ENCODE results near the gene C9orf85.
"Not testable (repeated sequence)": the region's sequence is repeated elsewhere in the genome, so short reads cannot be mapped to it uniquely, and the experiment has no call there.

Gene C9orf85, protein sequence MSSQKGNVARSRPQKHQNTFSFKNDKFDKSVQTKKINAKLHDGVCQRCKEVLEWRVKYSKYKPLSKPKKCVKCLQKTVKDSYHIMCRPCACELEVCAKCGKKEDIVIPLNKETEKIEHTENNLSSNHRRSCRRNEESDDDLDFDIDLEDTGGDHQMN

DNA sequence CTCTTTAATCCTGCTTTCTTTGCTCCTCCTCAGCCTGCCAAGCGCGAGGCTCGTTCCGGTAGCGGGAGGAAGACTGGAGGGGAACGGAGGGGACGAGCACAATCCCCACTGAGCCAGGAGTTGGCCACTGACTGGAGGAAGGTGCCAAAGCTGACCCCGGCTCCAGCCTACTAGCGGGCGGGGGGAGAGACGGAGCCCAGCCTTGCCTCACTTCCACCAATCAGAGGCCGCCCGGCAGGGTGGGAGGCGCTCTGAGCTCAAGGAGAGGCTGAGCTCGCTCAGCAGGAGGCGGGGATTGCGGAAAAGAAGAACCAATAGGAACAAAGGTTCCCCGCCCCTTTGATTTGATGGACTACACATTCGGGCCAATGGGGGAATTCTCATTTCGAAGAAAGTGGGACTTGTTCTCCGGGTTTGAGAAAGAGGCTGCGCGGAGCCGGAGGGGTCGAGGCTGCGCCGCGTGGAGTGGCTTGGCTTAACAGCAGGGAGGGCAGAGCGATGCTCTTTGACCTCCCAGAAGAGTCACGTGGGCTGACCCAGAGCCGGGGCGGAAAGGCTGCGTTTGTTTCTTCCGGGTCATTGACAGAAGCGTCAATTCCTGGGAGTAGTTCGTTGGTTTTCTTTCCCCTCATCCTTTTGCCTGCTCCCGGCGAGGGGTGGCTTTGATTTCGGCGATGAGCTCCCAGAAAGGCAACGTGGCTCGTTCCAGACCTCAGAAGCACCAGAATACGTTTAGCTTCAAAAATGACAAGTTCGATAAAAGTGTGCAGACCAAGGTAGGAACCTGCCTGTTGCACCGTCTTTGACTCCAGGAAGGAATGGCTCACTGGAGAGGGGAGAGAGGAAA, at the start of gene C9orf85, which contains the start of gene ABHD17B:
TSS of gene C9orf85 (plus strand) at position 579 of the 847 bp plus-strand sequence. CDS start at position 675, 96 bp downstream.
TSS of gene ABHD17B (minus strand) at position 133 of the 847 bp plus-strand sequence. CDS start 36,113 bp downstream, outside the sequence.
- peak; percentile 100 for DNase-seq

DNA sequence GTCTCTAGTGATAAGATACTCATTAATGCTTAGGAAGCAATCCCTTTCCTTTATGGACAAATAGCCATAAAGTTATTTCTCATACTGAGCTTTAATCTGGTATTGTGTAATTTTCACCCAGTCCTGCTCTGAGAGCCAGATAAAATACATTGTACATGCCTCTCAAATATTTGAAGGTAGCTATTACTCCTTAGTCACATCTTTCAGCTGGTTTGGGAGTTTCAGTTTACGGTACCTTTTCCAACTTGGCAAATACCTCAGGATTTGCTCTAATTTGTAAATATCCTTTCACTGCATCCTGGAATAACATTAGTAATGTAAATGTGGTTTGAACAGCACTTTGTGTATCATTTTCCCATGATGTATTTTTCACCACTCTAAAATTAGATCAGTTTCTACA, 47.8 kb upstream of the C9orf85 start:
- DNase-seq: no peak

DNA sequence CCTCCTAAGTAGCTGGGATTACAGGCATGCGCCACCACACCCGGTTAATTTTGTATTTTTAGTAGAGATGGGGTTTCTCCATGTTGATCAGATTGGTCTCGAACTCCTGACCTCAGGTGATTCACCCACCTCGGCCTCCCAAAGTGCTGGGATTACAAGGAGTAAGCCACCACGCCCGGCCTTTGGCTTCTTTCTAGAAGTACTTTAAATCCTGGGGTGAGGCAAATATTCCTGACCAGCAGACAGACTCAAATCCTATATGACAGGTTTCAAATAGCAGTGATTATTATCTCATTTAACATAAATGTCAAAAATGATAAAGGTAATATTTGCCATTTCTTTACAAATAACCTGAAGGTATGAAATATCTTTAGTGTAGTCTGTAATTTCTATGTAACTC, 36.1 kb upstream of the C9orf85 start:
- no peak for DNase-seq

GRCh38 chr9:71876106-71876505, 35.3 kb upstream of the C9orf85 start:
- no peak for DNase-seq

DNA sequence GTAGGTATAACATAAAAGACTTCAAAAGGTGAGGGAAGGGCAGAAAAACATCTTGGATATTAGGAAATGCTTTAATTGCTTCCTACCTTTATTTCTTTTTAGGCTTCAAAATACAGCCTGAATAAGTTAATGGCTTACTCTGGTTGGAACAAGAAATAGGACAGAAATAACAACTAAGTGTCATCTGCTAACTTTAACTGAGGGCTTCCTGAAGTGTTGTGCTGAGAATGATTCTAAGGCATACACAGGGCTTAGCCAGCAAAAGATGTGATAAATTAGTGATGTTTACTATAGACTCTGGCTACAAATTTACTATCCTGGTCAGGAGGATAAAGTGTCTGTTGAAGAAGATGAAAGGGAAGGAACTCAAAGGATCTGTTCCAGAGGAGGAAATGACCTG, 34.6 kb upstream of the C9orf85 start:
- no peak for DNase-seq

- DNase-seq: no peak
Measured at GRCh38 chr9:71878327-71879274, 32.8 kb upstream of the C9orf85 start.

DNA sequence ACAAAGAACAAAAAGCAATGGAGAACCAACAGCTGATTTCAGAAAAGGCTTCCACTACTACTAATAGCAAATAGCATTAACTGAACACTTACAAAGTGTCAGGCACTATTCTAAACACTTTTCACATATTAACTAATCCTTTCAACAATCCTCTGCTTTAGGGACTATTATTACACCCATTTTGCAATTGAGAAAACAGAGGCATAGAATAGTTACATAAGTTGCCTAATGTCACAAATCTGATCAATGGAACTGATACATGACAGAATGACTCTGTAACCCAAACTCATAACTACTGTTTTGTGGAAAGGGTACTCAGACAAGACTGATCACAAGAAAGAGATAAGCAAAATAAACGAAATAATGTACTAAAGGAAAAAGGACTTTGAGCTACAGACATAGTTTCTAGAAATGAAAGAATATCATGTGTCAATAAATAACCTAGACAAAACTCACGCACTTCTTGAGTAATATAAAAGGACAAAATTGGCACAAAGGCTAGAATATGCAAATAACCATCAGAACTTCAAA, 31.7 kb upstream of the C9orf85 start:
- no peak for DNase-seq

DNA sequence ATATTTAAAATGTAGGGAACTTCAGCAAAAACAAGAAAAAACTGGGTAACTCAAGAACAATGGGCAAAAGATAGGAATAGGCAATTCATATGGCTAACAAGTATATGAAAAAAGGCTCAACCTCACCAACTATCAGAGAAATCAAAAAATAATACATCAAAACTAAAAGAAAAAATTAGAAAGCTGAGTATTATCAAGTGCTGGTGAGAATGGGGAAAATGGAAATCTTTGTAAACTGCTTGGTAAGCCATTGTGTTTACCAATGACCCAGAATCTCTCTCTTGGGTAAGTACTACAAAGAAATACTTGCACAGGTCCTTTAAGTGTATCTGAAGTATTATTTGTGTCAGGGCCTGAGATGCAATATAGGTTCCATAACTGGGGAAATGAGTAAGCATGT, 27.4 kb upstream of the C9orf85 start:
- no peak for DNase-seq

DNA sequence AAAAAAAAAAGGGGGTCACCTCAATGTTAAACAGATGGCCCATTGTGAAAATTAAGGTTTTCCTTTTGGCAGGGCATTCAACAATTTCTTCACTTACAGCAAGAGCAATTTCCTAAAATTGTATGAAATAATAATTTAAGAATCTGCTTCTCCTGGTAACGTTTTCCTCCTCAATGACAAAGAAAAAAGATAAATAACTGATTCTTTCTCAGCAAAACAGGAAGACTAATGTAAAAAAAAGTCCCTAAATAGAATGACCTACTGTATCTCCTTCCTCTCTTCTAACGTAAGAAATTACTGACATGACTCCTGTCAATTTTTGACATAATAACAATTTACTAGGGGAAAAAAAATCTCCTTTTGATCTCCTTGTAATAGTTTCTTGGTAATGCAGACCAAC, 26.0 kb upstream of the C9orf85 start:
- no peak for DNase-seq

DNA sequence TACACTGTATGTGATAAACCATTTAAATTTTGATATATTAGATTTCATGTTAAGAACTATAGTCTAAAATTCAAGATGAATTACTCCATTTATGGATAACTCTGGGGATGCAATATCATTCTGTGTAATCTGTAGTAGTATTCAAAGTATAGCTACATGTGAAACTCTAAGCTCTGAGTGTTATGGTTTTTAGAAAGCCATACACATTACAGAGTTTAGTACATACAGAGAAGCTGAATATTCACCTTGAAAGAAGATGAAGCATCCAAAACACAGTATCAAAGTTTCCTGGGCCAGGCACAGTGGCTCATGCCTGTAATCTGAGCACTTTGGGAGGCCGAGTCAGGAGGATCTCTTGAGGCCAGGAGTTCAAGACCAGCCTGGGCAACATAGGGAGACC, 25.4 kb upstream of the C9orf85 start:
- no peak for DNase-seq

DNA sequence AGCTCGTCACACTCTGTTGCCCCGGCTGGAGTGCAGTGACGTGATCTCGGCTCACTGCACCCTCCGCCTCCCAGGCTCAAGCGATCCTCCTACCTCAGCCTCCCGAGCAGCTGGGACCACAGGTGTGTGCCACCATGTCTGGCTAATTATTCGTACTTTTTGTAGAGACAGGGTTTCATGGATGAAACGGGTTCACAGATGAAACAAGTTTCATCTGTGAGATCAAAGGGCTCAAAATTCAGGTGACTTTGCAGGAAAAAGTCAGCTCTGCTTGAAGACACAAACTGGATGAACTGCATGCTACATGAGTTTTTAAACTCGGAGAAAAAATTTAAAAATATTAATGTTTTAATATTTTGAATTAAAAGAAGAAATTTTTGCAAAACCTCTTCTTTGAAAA, 24.9 kb upstream of the C9orf85 start:
- DNase-seq: no peak

DNA sequence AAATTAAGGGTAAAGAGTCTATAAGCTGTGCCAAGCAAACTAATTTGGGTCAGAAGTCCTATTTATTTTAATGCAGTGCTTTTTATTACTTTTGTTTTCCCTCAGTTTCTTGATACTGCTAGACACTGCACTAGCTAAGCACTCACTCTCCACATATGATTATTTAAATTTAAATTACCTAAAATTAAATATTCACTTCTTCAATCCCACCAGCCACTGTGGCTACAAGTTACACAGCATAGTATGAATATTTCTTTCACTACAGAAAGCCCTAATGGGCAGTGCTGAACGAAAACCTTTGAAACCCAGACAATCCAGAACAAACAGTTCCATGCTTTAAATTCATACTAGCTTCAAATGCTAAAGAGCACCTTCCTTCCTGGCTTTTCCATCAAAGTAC, 24.1 kb upstream of the C9orf85 start:
- DNase-seq: no peak

- no peak for DNase-seq
Measured at GRCh38 chr9:71890042-71890679, 21.3 kb upstream of the C9orf85 start.

DNA sequence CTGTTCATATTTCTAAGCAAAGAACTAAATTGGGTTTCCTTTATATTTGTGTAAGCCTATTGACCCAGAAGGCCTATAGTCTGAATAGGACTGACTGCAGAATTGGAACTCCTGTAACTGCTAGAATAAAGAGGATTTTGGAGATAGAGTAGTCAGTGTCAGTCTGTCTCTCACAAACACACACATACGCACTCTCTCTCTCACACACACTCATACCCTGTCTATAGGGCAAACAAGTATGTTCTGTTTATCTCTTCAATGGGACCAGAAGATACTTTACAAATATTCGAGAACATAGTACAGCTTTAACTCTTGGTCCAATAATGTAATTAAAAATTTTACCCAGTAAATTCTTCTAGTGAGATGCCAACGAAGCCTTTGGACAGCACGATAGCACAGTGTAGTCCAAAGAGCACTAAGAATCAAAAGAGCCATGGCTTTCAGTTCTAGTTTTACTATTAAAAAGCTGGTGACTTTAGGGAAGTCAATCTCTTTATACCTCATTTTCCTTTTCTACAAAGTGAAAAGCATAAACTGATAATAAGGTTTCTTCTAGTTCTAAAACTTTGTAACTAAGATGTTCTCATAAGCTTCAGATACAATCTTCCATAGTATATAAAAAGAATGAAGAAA, 19.8 kb upstream of the C9orf85 start:
- no peak for DNase-seq

GRCh38 chr9:71895117-71895516, 16.3 kb upstream of the C9orf85 start:
- no peak for DNase-seq

GRCh38 chr9:71895955-71896354, 15.5 kb upstream of the C9orf85 start:
- DNase-seq: no peak

- DNase-seq: no peak
Measured at GRCh38 chr9:71896761-71897160, 14.7 kb upstream of the C9orf85 start.

- no peak for DNase-seq
Measured at GRCh38 chr9:71897577-71897976, 13.9 kb upstream of the C9orf85 start.

GRCh38 chr9:71898756-71899155, 12.7 kb upstream of the C9orf85 start:
- not testable (repeated sequence) for DNase-seq

DNA sequence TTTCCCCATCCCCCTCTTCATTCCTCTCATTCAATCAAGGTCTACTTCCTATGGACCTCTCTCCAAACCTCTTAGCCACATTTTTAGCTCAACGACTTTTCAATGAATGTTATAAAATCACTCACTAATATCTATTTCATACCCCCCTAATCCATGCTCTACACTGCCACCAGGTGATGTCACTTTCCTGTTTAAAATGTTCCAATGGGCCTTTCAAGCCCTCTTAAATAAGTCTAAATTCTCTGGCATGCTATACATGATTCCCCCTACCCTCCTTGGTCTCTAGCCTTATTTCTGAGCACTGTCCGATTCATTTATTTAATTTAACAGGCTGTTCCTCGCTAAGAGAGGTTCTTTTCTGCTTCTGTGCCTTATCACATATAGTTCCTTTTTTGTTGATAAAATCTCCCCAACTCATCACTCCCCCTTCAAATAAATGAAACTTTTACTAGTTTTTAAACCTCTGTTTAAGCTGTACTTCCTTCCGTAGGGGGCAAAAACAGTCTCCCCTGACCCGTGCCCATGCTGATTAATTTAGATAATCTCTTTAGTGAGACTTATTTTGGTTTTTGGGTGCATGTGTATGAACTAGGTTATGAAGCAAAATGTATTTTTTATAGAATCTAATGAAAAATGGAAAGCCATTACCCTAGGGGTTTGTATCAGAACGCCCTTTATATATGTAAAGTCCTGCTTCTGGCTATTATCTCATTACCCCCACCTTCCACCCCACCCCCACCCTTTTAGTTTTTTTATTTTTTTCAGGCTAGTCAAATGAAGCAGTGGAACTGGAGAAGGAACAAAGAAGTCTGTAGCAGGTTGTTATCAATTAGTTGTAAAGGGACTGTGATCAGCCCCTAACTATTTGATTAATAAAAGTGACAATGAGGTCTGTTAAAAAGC, 9.5 kb upstream of the C9orf85 start:
- DNase-seq: no peak

DNA sequence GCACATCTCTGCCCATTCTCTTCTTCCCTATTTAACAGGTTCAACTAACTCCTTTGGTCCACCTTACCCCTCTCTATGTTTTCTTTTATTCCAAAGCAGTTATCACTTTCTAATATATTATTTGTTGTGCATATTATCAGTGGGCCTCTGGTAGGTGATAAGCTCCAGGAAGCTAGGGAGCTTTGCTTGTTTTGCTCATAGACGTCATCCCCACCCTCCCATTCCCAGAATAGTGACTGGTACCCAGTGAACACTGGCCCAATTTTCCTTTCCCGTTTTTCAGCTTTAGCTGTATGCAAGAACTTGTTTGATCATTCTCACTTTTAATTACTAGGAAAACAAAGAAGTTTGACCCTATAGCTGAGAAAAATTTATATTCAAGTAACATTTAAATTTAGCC, 7.4 kb upstream of the C9orf85 start:
- no peak for DNase-seq
